HepG2 (cell line): ENCODE data around the gene OXSM. TPM values are rescaled to one million over a fixed set of nuclear protein-coding genes. Genes with fewer than 3 reads are reported as not detected.

ENCODE experiments used
- CBX5 ChIP-seq: sonication (generic); formaldehyde crosslinking; IDR thresholded peaks from 2 replicates; pipeline ENCODE4 v1.4.0; 2020; ENCODE audit warnings: missing genetic modification reagents, borderline replicate concordance
- CCDC6 ChIP-seq: sonication (generic); formaldehyde crosslinking; IDR thresholded peaks from 2 replicates; pipeline ENCODE4 v1.8.1; 2022; ENCODE audit warnings: mild to moderate bottlenecking, missing genetic modification reagents, moderate library complexity
- GPN1 ChIP-seq: sonication (generic); formaldehyde crosslinking; IDR thresholded peaks from 2 replicates; pipeline ENCODE4 v1.5.1; 2020; ENCODE audit warnings: missing genetic modification reagents, borderline replicate concordance
- HDAC1 ChIP-seq: sonication (generic); formaldehyde crosslinking; IDR thresholded peaks from 2 replicates; pipeline ENCODE4 v1.5.1; 2020; ENCODE audit warnings: mild to moderate bottlenecking, missing genetic modification reagents
- HOMEZ ChIP-seq: IDR thresholded peaks from 2 replicates; pipeline ENCODE4 v1.6.1; 2016; ENCODE audit warnings: low read depth
- IKZF1 ChIP-seq: fragments of 450-650 bp; IDR thresholded peaks from 2 replicates; pipeline ENCODE4 v1.7.1; 2016
- IKZF4 ChIP-seq: sonication (generic); formaldehyde crosslinking; IDR thresholded peaks from 2 replicates; pipeline ENCODE4 v1.5.1; 2020; ENCODE audit warnings: borderline replicate concordance, mild to moderate bottlenecking, low read depth, missing genetic modification reagents; ENCODE audit errors: not compliant biosample characterization
- IRF9 ChIP-seq: sonication (generic); formaldehyde crosslinking; IDR thresholded peaks from 2 replicates; pipeline ENCODE4 v1.8.0; 2022; ENCODE audit warnings: missing genetic modification reagents, mild to moderate bottlenecking, borderline replicate concordance
- NCOR1 ChIP-seq: fragments of 200-600 bp; sonication (generic); IDR thresholded peaks from 2 replicates; pipeline ENCODE4 v1.7.0; 2017; ENCODE audit warnings: antibody characterized with exemption, low read length, borderline replicate concordance
- NFRKB ChIP-seq: fragments of 450-650 bp; IDR thresholded peaks from 2 replicates; pipeline ENCODE4 v1.6.1; 2017
- NR2C2 ChIP-seq: sonication (generic); formaldehyde crosslinking; IDR thresholded peaks from 2 replicates; pipeline ENCODE4 v1.4.0; 2020; ENCODE audit warnings: missing genetic modification reagents, mild to moderate bottlenecking, moderate library complexity, borderline replicate concordance
- NRL ChIP-seq: sonication (generic); formaldehyde crosslinking; IDR thresholded peaks from 2 replicates; pipeline ENCODE4 v1.5.0; 2020; ENCODE audit warnings: missing genetic modification reagents, mild to moderate bottlenecking, moderate library complexity, borderline replicate concordance
- SCMH1 ChIP-seq: sonication (generic); formaldehyde crosslinking; IDR thresholded peaks from 2 replicates; pipeline ENCODE4 v1.9.0; 2021; ENCODE audit warnings: missing genetic modification reagents, mild to moderate bottlenecking, borderline replicate concordance
- ZFP82 ChIP-seq: sonication (generic); formaldehyde crosslinking; IDR thresholded peaks from 2 replicates; pipeline ENCODE4 v1.5.1; 2020; ENCODE audit warnings: mild to moderate bottlenecking, missing genetic modification reagents, borderline replicate concordance
- ZMAT3 ChIP-seq: sonication (generic); formaldehyde crosslinking; conservative IDR thresholded peaks from 2 replicates; pipeline ENCODE4 v1.7.0; 2021; ENCODE audit warnings: missing genetic modification reagents
- ZNF138 ChIP-seq: sonication (generic); formaldehyde crosslinking; IDR thresholded peaks from 2 replicates; pipeline ENCODE4 v1.5.0; 2020; ENCODE audit warnings: mild to moderate bottlenecking, low read depth, missing genetic modification reagents
- ZNF567 ChIP-seq: sonication (generic); formaldehyde crosslinking; IDR thresholded peaks from 2 replicates; pipeline ENCODE4 v1.8.1; 2023; ENCODE audit warnings: mild to moderate bottlenecking, missing genetic modification reagents, borderline replicate concordance
- ZNF598 ChIP-seq: sonication (generic); formaldehyde crosslinking; IDR thresholded peaks from 2 replicates; pipeline ENCODE4 v1.5.1; 2020; ENCODE audit warnings: mild to moderate bottlenecking, missing genetic modification reagents, borderline replicate concordance
- ZNF776 ChIP-seq: sonication (generic); formaldehyde crosslinking; IDR thresholded peaks from 2 replicates; pipeline ENCODE4 v1.4.0; 2020; ENCODE audit warnings: mild to moderate bottlenecking, missing genetic modification reagents
- ZNF788 ChIP-seq: sonication (generic); formaldehyde crosslinking; IDR thresholded peaks from 2 replicates; pipeline ENCODE4 v1.5.0; 2020; ENCODE audit warnings: mild to moderate bottlenecking, missing genetic modification reagents, borderline replicate concordance
- polyA plus RNA-seq, 8 experiments: library from polyadenylated mRNA; depleted of rRNA in 3 of 8; stranded (reverse) in 7 of 8; unstranded in 1 of 8; fragments of >200 nt; fragmentation: Illumina TruSeq in 4 of 8; extraction: Trizol in 4 of 8; gene quantifications; 2 replicates each; pipeline versions ENCODE4 v1.2.1 to v1.2.3, GENCODE V29; 2011 to 2016; ENCODE audit warnings: low read depth in 4 of 8, missing spikeins in 1 of 8, mixed read lengths in 1 of 8; ENCODE audit not compliant: insufficient read depth in 1 of 8
- total RNA-seq, 5 experiments: library from RNA; depleted of rRNA; stranded (reverse); fragments of >200 nt; fragmentation: Illumina TruSeq; extraction: Trizol; gene quantifications; 2 replicates each; pipeline ENCODE4 v1.2.3, GENCODE V29; 2016; ENCODE audit warnings: low read depth in 1 of 5

The OXSM gene
- total and polyA plus RNA-seq, 2 of the 13 experiments (the other 11 are each of a cell fraction or from before 2014, with no cell fraction given): 18.2 to 34.4 TPM

GRCh38 chr3:25789596-25790556 lies at the start of gene OXSM (continued):
- TF ChIP-seq NCOR1: no peak; the same call in 1 of the 2 replicates
- no peak for TF ChIP-seq SCMH1 (CRISPR knock-in tag)
- peak; percentile 88 for TF ChIP-seq ZMAT3 (CRISPR knock-in tag)
- no peak for TF ChIP-seq GPN1 (CRISPR knock-in tag)
- TF ChIP-seq ZNF598 (CRISPR knock-in tag): peak; percentile 42; the same call in 1 of the 2 replicates
- TF ChIP-seq ZNF567 (CRISPR knock-in tag): no peak; the same call in 1 of the 2 replicates
- peak; percentile 32; the same call in 1 of the 2 replicates for TF ChIP-seq ZNF138
- peak; percentile 60; the same call in 1 of the 2 replicates for TF ChIP-seq NRL (CRISPR knock-in tag)
- TF ChIP-seq CCDC6 (CRISPR knock-in tag): peak; percentile 85
- no peak for TF ChIP-seq NFRKB
- TF ChIP-seq NR2C2: peak; percentile 74
- TF ChIP-seq HOMEZ (CRISPR knock-in tag): peak; percentile 79
- TF ChIP-seq IKZF4 (CRISPR knock-in tag): no peak
- TF ChIP-seq ZNF788 (CRISPR knock-in tag): peak; percentile 87; the same call in 1 of the 2 replicates
- 0 out of 2 replicates have a peak, but pooled peaks have one; percentile 74 for TF ChIP-seq CBX5 (CRISPR knock-in tag)
- TF ChIP-seq IRF9 (CRISPR knock-in tag): peak; percentile 99
- TF ChIP-seq IKZF1: no peak
- TF ChIP-seq ZFP82 (CRISPR knock-in tag): no peak
- TF ChIP-seq ZNF776 (CRISPR knock-in tag): 0 out of 2 replicates have a peak, but pooled peaks have one; percentile 59
- TF ChIP-seq HDAC1: peak; percentile 82
